HCT116 (cell line): Measurements from ENCODE around the gene ARL13B. TPM values are rescaled to one million over a fixed set of nuclear protein-coding genes. Genes with fewer than 3 reads are reported as not detected.

ENCODE experiments used
- ATAC-seq: fragments of 200-7000 bp; cut with Tn5 transposase; 2 replicates; pipeline ENCODE4 v1.9.1; 2020; ENCODE audit warnings: mild to moderate bottlenecking, moderate library complexity
- BruUV-seq: library from RNA; stranded (reverse); fragments of 400-500 nt; replicated peaks from 2 replicates; lab custom pipeline; 2021; lab: Mats Ljungman, UMichigan
- CTCF ChIA-PET: fragments of 300-600 bp; sonication (Branson Sonifier 250); formaldehyde crosslinking; loops from one replicate; lab custom pipeline; 2021; ENCODE audit warnings: antibody characterized with exemption; lab: Charles Lee
- POLR2A ChIA-PET: fragments of 300-600, 350-600 bp; sonication (Branson Sonifier 250); formaldehyde crosslinking; loops from one replicate; lab custom pipeline; 2021; ENCODE audit warnings: antibody characterized with exemption; lab: Charles Lee
- RAD21 ChIA-PET, 2 experiments: fragments of 300-600 bp; sonication (Branson Sonifier 250); formaldehyde crosslinking; loops; one replicate each; lab custom pipeline; 2023; ENCODE audit warnings: low total read pairs in 2 of 2; ENCODE audit not compliant: uncharacterized antibody in 2 of 2, unreplicated experiment in 2 of 2, low non-redundant PET in 1 of 2; lab: Charles Lee
- DNase-seq: peaks from one replicate; pipeline ENCODE4 v3.0.0-alpha.2; 2010; ENCODE audit warnings: low read depth, low spot score
- H2AFZ ChIP-seq: fragments of 200-600 bp; shearing (Covaris generic), sonication (generic); 2 replicates; pipeline ENCODE4 v1.6.1; 2017; ENCODE audit warnings: low read depth, mixed run types, mixed read lengths, antibody characterized with exemption, low read length; ENCODE audit not compliant: poor library complexity, severe bottlenecking
- H3K27ac ChIP-seq: 2 replicates; pipeline ENCODE4 v1.5.1; 2012; ENCODE audit warnings: low read depth, low read length
- H3K27me3 ChIP-seq: fragments of 200-600 bp; sonication (generic); 2 replicates; pipeline ENCODE4 v1.6.1; 2016; ENCODE audit warnings: mixed run types, low read length, mixed read lengths; ENCODE audit not compliant: insufficient read depth
- H3K36me3 ChIP-seq, 2 experiments: fragments of 200-500 bp in 1 of 2; fragments of 200-600 bp in 1 of 2; sonication (Bioruptor generic) in 1 of 2; sonication (generic) in 1 of 2; 2 replicates each; pipeline versions ENCODE4 v1.5.1 to v1.6.1; 2014 to 2016; ENCODE audit warnings: low read length in 2 of 2, inconsistent platforms in 1 of 2, mixed read lengths in 1 of 2, mixed run types in 1 of 2; ENCODE audit not compliant: insufficient read depth in 2 of 2, control insufficient read depth in 1 of 2
- H3K4me1 ChIP-seq, 2 experiments: fragments of 200-600 bp in 1 of 2; sonication (generic) in 1 of 2; 2 replicates each; pipeline versions ENCODE4 v1.5.1 to v1.6.1; 2012 to 2017; ENCODE audit warnings: low read length in 2 of 2, inconsistent platforms in 1 of 2, mild to moderate bottlenecking in 1 of 2, mixed read lengths in 1 of 2, mixed run types in 1 of 2, moderate library complexity in 1 of 2; ENCODE audit not compliant: insufficient read depth in 2 of 2, control insufficient read depth in 1 of 2
- H3K4me2 ChIP-seq: fragments of 200-600 bp; sonication (generic); 2 replicates; pipeline ENCODE4 v1.6.1; 2017; ENCODE audit warnings: mixed run types, low read length, mixed read lengths
- H3K4me3 ChIP-seq, 2 experiments: fragments of 200-600 bp in 1 of 2; sonication (generic) in 1 of 2; replicated peaks in 1 of 2; 2 replicates each; pipeline ENCODE4 v1.5.1; 2011 to 2016; ENCODE audit warnings: low read length in 2 of 2, control low read depth in 1 of 2, low read depth in 1 of 2, mild to moderate bottlenecking in 1 of 2, mixed read lengths in 1 of 2, mixed run types in 1 of 2
- H3K79me2 ChIP-seq: fragments of 200-600 bp; sonication (generic); 2 replicates; pipeline ENCODE4 v1.6.1; 2017; ENCODE audit warnings: mild to moderate bottlenecking, mixed run types, low read length, moderate library complexity, mixed read lengths; ENCODE audit not compliant: insufficient read depth
- H3K9ac ChIP-seq: fragments of 200-600 bp; sonication (generic); 2 replicates; pipeline ENCODE4 v1.6.1; 2016; ENCODE audit warnings: low read length, mixed read lengths
- H3K9me2 ChIP-seq: fragments of 200-600 bp; sonication (generic), shearing (Covaris generic); 2 replicates; pipeline ENCODE4 v1.6.1; 2017; ENCODE audit warnings: mixed run types, mild to moderate bottlenecking, moderate library complexity; ENCODE audit not compliant: insufficient read depth
- H3K9me3 ChIP-seq, 2 experiments: fragments of 200-500 bp in 1 of 2; fragments of 200-600 bp in 1 of 2; sonication (Bioruptor generic) in 1 of 2; sonication (generic) in 1 of 2; 2 replicates each; pipeline ENCODE4 v1.6.1; 2014 to 2017; ENCODE audit warnings: low read length in 2 of 2, mixed read lengths in 2 of 2, inconsistent platforms in 1 of 2, low read depth in 1 of 2, mild to moderate bottlenecking in 1 of 2, mixed run types in 1 of 2, moderate library complexity in 1 of 2; ENCODE audit not compliant: control insufficient read depth in 1 of 2, insufficient read depth in 1 of 2
- H4K20me1 ChIP-seq: fragments of 200-600 bp; sonication (generic), shearing (Covaris generic); 2 replicates; pipeline ENCODE4 v1.6.1; 2017; ENCODE audit warnings: mixed run types, mild to moderate bottlenecking, moderate library complexity; ENCODE audit not compliant: insufficient read depth
- CEBPB ChIP-seq: IDR thresholded peaks from 2 replicates; pipeline ENCODE4 v1.6.1; 2012; ENCODE audit warnings: low read depth
- EZH2phosphoT487 ChIP-seq: fragments of 200-600 bp; IDR thresholded peaks from 2 replicates; pipeline ENCODE4 v1.6.1; 2018; ENCODE audit warnings: antibody characterized with exemption, borderline replicate concordance
- FOSL1 ChIP-seq: IDR thresholded peaks from 2 replicates; pipeline ENCODE4 v1.6.1; 2012; ENCODE audit warnings: low read depth
- JUND ChIP-seq: IDR thresholded peaks from 2 replicates; pipeline ENCODE4 v1.6.1; 2012
- MAX ChIP-seq: IDR thresholded peaks from 2 replicates; pipeline ENCODE4 v1.6.1; 2012
- POLR2AphosphoS5 ChIP-seq: IDR thresholded peaks from 2 replicates; pipeline ENCODE4 v1.6.1; 2011; ENCODE audit warnings: mild to moderate bottlenecking, low read depth, low read length, moderate library complexity
- RAD21 ChIP-seq: IDR thresholded peaks from 2 replicates; pipeline ENCODE4 v1.6.1; 2012; ENCODE audit warnings: low read depth, mild to moderate bottlenecking
- SP1 ChIP-seq: IDR thresholded peaks from 2 replicates; pipeline ENCODE4 v1.6.1; 2012; ENCODE audit warnings: low read depth
- SRF ChIP-seq: IDR thresholded peaks from 2 replicates; pipeline ENCODE4 v1.6.1; 2012; ENCODE audit warnings: low read depth
- ZBTB33 ChIP-seq: IDR thresholded peaks from 2 replicates; pipeline ENCODE4 v1.6.1; 2011; ENCODE audit warnings: mild to moderate bottlenecking, low read length, moderate library complexity; ENCODE audit not compliant: insufficient replicate concordance; ENCODE audit errors: extremely low read depth
- ZFX ChIP-seq: fragments of 450-650 bp; IDR thresholded peaks from 2 replicates; pipeline ENCODE4 v1.6.1; 2017
- ZNF274 ChIP-seq: fragments of 200-500 bp; sonication (Bioruptor generic); IDR thresholded peaks from 2 replicates; pipeline ENCODE4 v1.6.1; 2014; ENCODE audit warnings: mild to moderate bottlenecking, low read depth, low read length, inconsistent platforms
- intact Hi-C: fragments of 100-400 bp; cut with micrococcal nuclease; formaldehyde crosslinking; loops from 2 replicates; pipeline ENCODE4 v1.10.0; 2022
- total RNA-seq: library from RNA; stranded (reverse); gene quantifications from one replicate; pipeline ENCODE4 v1.2.1, GENCODE V29; 2021; ENCODE audit not compliant: unreplicated experiment
- TF ChIP-seq, protein P1 (sequence below), 3 experiments: fragments of 200-600 bp in 1 of 3; sonication (generic) in 1 of 3; IDR thresholded peaks in 2 of 3; conservative IDR thresholded peaks in 1 of 3; 2 replicates each; pipeline ENCODE4 v1.5.1; 2012 to 2017; ENCODE audit warnings: low read depth in 2 of 3, low read length in 2 of 3, antibody characterized with exemption in 1 of 3, borderline replicate concordance in 1 of 3, control low read depth in 1 of 3, mild to moderate bottlenecking in 1 of 3, mixed read lengths in 1 of 3, mixed run types in 1 of 3, moderate library complexity in 1 of 3; ENCODE audit not compliant: insufficient read depth in 1 of 3

Gene ARL13B
- total RNA-seq, 1 experiment from 2014 or later, result 8.2 TPM

GRCh38 chr3:93934366-93935046, 45.4 kb upstream of the ARL13B start:
- H3K79me2 ChIP-seq, result no peaks in the 10 kb centered on the region
- TF ChIP-seq CEBPB (no peak), POLR2AphosphoS5 (no peak), ZBTB33 (no peak), JUND (no peak), ZFX (no peak), ZNF274 (no peak), RAD21 (no peak), SP1 (no peak), EZH2phosphoT487 (no peak), MAX (no peak), SRF (no peak), FOSL1 (no peak)
- TF ChIP-seq, protein P1, sequence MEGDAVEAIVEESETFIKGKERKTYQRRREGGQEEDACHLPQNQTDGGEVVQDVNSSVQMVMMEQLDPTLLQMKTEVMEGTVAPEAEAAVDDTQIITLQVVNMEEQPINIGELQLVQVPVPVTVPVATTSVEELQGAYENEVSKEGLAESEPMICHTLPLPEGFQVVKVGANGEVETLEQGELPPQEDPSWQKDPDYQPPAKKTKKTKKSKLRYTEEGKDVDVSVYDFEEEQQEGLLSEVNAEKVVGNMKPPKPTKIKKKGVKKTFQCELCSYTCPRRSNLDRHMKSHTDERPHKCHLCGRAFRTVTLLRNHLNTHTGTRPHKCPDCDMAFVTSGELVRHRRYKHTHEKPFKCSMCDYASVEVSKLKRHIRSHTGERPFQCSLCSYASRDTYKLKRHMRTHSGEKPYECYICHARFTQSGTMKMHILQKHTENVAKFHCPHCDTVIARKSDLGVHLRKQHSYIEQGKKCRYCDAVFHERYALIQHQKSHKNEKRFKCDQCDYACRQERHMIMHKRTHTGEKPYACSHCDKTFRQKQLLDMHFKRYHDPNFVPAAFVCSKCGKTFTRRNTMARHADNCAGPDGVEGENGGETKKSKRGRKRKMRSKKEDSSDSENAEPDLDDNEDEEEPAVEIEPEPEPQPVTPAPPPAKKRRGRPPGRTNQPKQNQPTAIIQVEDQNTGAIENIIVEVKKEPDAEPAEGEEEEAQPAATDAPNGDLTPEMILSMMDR (IDR thresholded peaks at IDR 0.05 in 2 of 3, conservative IDR thresholded peaks at IDR 0.05 in 1 of 3; ENCODE audit: borderline replicate concordance in 1 of 3, insufficient read depth in 1 of 3, low read depth in 2 of 3, low read length in 2 of 3), result no peak
- no peak overlapping the region for H3K4me2 ChIP-seq
- CTCF ChIA-PET, result no interaction called here
- no peak overlapping the region for H3K4me3 ChIP-seq
- intact Hi-C loops, result no loop called here
- no peak overlapping the region for H3K9ac ChIP-seq
- H3K36me3 ChIP-seq, result no peaks in the 10 kb centered on the region
- no peak overlapping the region for H2AFZ ChIP-seq
- no peaks in the 10 kb centered on the region for H3K9me2 ChIP-seq
- DNase-seq (no peak), ATAC-seq (no peak)
- POLR2A ChIA-PET, result no interaction called here
- no peaks in the 10 kb centered on the region for H3K27me3 ChIP-seq
- no peaks in the 10 kb centered on the region for H3K4me1 ChIP-seq
- RAD21 ChIA-PET, result no interaction called here
- no TSS peak for BruUV-seq
- H3K9me3 ChIP-seq, result no peaks in the 10 kb centered on the region
- no peaks in the 10 kb centered on the region for H4K20me1 ChIP-seq
- no peak overlapping the region for H3K27ac ChIP-seq
